OCI-LY7 (cell line): ENCODE measurements around the gene PRH2. TPM values are rescaled to one million over a fixed set of nuclear protein-coding genes. Genes with fewer than 3 reads are reported as not detected.

Source experiments
- BruUV-seq: library from RNA; stranded (reverse); fragments of 400-500 nt; replicated peaks from 2 replicates; lab custom pipeline; 2021; lab: Mats Ljungman, UMichigan
- CTCF ChIA-PET: fragments of 300-600 bp; sonication (Branson Sonifier 250); formaldehyde crosslinking; loops from one replicate; lab custom pipeline; 2022; ENCODE audit warnings: antibody characterized with exemption; ENCODE audit not compliant: unreplicated experiment; lab: Charles Lee
- POLR2A ChIA-PET: fragments of 300-600 bp; sonication (Branson Sonifier 250); formaldehyde crosslinking; loops from one replicate; lab custom pipeline; 2022; ENCODE audit warnings: antibody characterized with exemption; lab: Charles Lee
- DNase-seq: peaks from one replicate; pipeline ENCODE4 v3.0.0-alpha.2; 2015; ENCODE audit warnings: low spot score
- H2AFZ ChIP-seq: fragments of 200-600 bp; sonication (generic), shearing (Covaris generic); 2 replicates; pipeline ENCODE4 v1.6.1; 2014; ENCODE audit warnings: mild to moderate bottlenecking, antibody characterized with exemption, low read length, moderate library complexity
- H3K27ac ChIP-seq: fragments of 200-600 bp; sonication (generic); 2 replicates; pipeline ENCODE4 v1.5.1; 2014; ENCODE audit warnings: mixed run types, low read depth, mild to moderate bottlenecking, moderate library complexity, low read length, inconsistent platforms; ENCODE audit not compliant: poor library complexity, severe bottlenecking
- H3K36me3 ChIP-seq: fragments of 200-600 bp; sonication (generic); 2 replicates; pipeline ENCODE4 v1.6.1; 2014; ENCODE audit warnings: mild to moderate bottlenecking, antibody characterized with exemption, low read length, moderate library complexity, mixed read lengths; ENCODE audit not compliant: insufficient read depth
- H3K4me1 ChIP-seq: fragments of 200-600 bp; sonication (generic); 2 replicates; pipeline ENCODE4 v1.5.1; 2014; ENCODE audit warnings: mild to moderate bottlenecking, low read length; ENCODE audit not compliant: insufficient read depth, poor library complexity, severe bottlenecking
- H3K4me2 ChIP-seq: fragments of 200-600 bp; sonication (generic); 2 replicates; pipeline ENCODE4 v1.6.1; 2014; ENCODE audit warnings: mild to moderate bottlenecking, low read length
- H3K4me3 ChIP-seq: fragments of 200-600 bp; sonication (generic); 2 replicates; pipeline ENCODE4 v1.5.1; 2014; ENCODE audit warnings: mild to moderate bottlenecking, low read depth, low read length; ENCODE audit not compliant: poor library complexity, severe bottlenecking
- H3K79me2 ChIP-seq: fragments of 200-600 bp; sonication (generic); 2 replicates; pipeline ENCODE4 v1.6.1; 2016; ENCODE audit warnings: low read depth, mild to moderate bottlenecking, low read length, moderate library complexity, mixed read lengths; ENCODE audit not compliant: insufficient read depth
- H3K9me2 ChIP-seq: fragments of 200-600 bp; sonication (generic); 2 replicates; pipeline ENCODE4 v1.6.1; 2016; ENCODE audit warnings: mild to moderate bottlenecking, low read length, mixed read lengths; ENCODE audit not compliant: insufficient read depth
- H3K9me3 ChIP-seq: fragments of 200-600 bp; sonication (generic); 2 replicates; pipeline ENCODE4 v1.6.1; 2014; ENCODE audit warnings: mild to moderate bottlenecking, mixed run types, low read length, mixed read lengths
- H4K20me1 ChIP-seq: fragments of 200-600 bp; sonication (generic); 2 replicates; pipeline ENCODE4 v1.6.1; 2014; ENCODE audit warnings: mild to moderate bottlenecking, antibody characterized with exemption, low read length, moderate library complexity, mixed read lengths; ENCODE audit not compliant: insufficient read depth
- EZH2phosphoT487 ChIP-seq: fragments of 200-600 bp; sonication (generic); IDR thresholded peaks from 2 replicates; pipeline ENCODE4 v1.6.1; 2018; ENCODE audit warnings: low read depth, borderline replicate concordance, mild to moderate bottlenecking, mixed run types, antibody characterized with exemption, low read length, moderate library complexity, mixed read lengths
- intact Hi-C: fragments of 100-400 bp; cut with micrococcal nuclease; formaldehyde crosslinking; loops from one replicate; pipeline ENCODE4 v1.10.0; 2022; ENCODE audit not compliant: unreplicated experiment
- total RNA-seq, 2 experiments: library from RNA; depleted of rRNA in 1 of 2; stranded (reverse); fragments of >200 nt in 1 of 2; shearing (Covaris generic) in 1 of 2; gene quantifications; 2 replicates each; pipeline ENCODE4 v1.2.3, GENCODE V29; 2014 to 2022
- TF ChIP-seq, protein P1 (sequence below): fragments of 200-600 bp; sonication (generic); conservative IDR thresholded peaks from 2 replicates; pipeline ENCODE4 v1.5.1; 2014; ENCODE audit warnings: mild to moderate bottlenecking, antibody characterized with exemption, low read length, moderate library complexity, mixed read lengths

The PRH2 gene
- total RNA-seq, 2 experiments from 2014 or later: not detected

DNA sequence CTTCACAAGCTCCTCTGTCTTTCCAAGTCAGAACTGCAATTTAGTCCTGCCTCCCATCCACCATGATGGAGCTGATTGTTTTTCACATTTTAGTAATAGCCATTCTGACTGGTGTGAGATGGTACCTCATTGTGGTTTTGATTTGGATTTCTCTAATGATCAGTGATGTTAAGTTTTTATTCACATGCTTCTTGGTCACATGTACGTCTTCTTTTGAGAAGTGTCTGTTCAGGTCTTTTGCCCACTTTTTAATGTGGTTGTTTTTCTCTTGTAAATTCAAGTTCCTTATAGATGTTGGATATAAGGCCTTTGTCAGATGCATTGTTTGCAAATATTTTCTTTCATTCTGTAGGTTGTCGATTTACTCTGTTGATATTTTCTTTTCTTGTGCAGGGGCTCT, 14.1 kb downstream of the PRH2 start:
- Histone ChIP-seq H3K4me1 (no peaks in the 10 kb centered on the region), H3K79me2 (no peaks in the 10 kb centered on the region), H3K27ac (no peak overlapping the region), H3K9me3 (no peaks in the 10 kb centered on the region), H4K20me1 (no peaks in the 10 kb centered on the region), H3K4me3 (no peak overlapping the region), H3K9me2 (no peaks in the 10 kb centered on the region), H3K4me2 (no peak overlapping the region), H3K36me3 (no peaks in the 10 kb centered on the region), H2AFZ (no peak overlapping the region)
- TF ChIP-seq EZH2phosphoT487: no peak
- TF ChIP-seq, protein P1, sequence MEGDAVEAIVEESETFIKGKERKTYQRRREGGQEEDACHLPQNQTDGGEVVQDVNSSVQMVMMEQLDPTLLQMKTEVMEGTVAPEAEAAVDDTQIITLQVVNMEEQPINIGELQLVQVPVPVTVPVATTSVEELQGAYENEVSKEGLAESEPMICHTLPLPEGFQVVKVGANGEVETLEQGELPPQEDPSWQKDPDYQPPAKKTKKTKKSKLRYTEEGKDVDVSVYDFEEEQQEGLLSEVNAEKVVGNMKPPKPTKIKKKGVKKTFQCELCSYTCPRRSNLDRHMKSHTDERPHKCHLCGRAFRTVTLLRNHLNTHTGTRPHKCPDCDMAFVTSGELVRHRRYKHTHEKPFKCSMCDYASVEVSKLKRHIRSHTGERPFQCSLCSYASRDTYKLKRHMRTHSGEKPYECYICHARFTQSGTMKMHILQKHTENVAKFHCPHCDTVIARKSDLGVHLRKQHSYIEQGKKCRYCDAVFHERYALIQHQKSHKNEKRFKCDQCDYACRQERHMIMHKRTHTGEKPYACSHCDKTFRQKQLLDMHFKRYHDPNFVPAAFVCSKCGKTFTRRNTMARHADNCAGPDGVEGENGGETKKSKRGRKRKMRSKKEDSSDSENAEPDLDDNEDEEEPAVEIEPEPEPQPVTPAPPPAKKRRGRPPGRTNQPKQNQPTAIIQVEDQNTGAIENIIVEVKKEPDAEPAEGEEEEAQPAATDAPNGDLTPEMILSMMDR: no peak
- no TSS peak for BruUV-seq
- intact Hi-C loops: no loop called here
- ChIA-PET CTCF (no interaction called here), POLR2A (interaction anchor here (0.6 to 0.7 kb wide), 2 partner anchors 11 to 1234 kb away, joined by 3 read pairs; no protein-coding TSS in a partner anchor)
- DNase-seq: no peak

GRCh38 chr12:10952645-10953044, 23.6 kb downstream of the PRH2 start:
- Histone ChIP-seq H3K4me3 (no peak overlapping the region), H3K4me2 (no peak overlapping the region), H3K79me2 (no peaks in the 10 kb centered on the region), H3K27ac (no peak overlapping the region), H3K9me3 (no peaks in the 10 kb centered on the region), H3K9me2 (no peaks in the 10 kb centered on the region), H3K36me3 (no peaks in the 10 kb centered on the region), H2AFZ (no peak overlapping the region), H3K4me1 (no peaks in the 10 kb centered on the region), H4K20me1 (no peaks in the 10 kb centered on the region)
- no peak for DNase-seq
- intact Hi-C loops: no loop called here
- BruUV-seq: no TSS peak
- ChIA-PET CTCF (no interaction called here), POLR2A (interaction anchor here (0.6 kb wide), 1 partner anchor 115 kb away, joined by 3 read pairs; no protein-coding TSS in a partner anchor)
- TF ChIP-seq EZH2phosphoT487: no peak
- TF ChIP-seq, protein P1: no peak

- no peaks in the 10 kb centered on the region for H4K20me1 ChIP-seq
- no peak for DNase-seq
- H3K9me3 ChIP-seq: no peaks in the 10 kb centered on the region
- no peaks in the 10 kb centered on the region for H3K79me2 ChIP-seq
- H2AFZ ChIP-seq: no peak overlapping the region
- BruUV-seq: no TSS peak
- intact Hi-C loops: no loop called here
- H3K9me2 ChIP-seq: no peaks in the 10 kb centered on the region
- no peak overlapping the region for H3K4me3 ChIP-seq
- TF ChIP-seq, protein P1: no peak
- TF ChIP-seq EZH2phosphoT487: no peak
- H3K36me3 ChIP-seq: no peaks in the 10 kb centered on the region
- H3K4me1 ChIP-seq: no peaks in the 10 kb centered on the region
- H3K4me2 ChIP-seq: no peak overlapping the region
- no peak overlapping the region for H3K27ac ChIP-seq
- ChIA-PET POLR2A (no interaction called here), CTCF (no interaction called here)
Measured at GRCh38 chr12:10956085-10956484, 27.0 kb downstream of the PRH2 start.
